PC-9 (cell line): ENCODE measurements around the gene FGF14.

ENCODE experiments used
- EZH2 ChIP-seq: fragments of 200-600 bp; sonication (generic); IDR thresholded peaks from 2 replicates; pipeline ENCODE4 v1.8.0; 2017; ENCODE audit warnings: antibody characterized with exemption, low read depth
- TF ChIP-seq, protein P1 (sequence below): fragments of 200-600 bp; sonication (generic); conservative IDR thresholded peaks from 2 replicates; pipeline ENCODE4 v1.6.1; 2017; ENCODE audit warnings: mixed run types, antibody characterized with exemption, mild to moderate bottlenecking, moderate library complexity

- TF ChIP-seq EZH2, result no peak
- TF ChIP-seq, protein P1, sequence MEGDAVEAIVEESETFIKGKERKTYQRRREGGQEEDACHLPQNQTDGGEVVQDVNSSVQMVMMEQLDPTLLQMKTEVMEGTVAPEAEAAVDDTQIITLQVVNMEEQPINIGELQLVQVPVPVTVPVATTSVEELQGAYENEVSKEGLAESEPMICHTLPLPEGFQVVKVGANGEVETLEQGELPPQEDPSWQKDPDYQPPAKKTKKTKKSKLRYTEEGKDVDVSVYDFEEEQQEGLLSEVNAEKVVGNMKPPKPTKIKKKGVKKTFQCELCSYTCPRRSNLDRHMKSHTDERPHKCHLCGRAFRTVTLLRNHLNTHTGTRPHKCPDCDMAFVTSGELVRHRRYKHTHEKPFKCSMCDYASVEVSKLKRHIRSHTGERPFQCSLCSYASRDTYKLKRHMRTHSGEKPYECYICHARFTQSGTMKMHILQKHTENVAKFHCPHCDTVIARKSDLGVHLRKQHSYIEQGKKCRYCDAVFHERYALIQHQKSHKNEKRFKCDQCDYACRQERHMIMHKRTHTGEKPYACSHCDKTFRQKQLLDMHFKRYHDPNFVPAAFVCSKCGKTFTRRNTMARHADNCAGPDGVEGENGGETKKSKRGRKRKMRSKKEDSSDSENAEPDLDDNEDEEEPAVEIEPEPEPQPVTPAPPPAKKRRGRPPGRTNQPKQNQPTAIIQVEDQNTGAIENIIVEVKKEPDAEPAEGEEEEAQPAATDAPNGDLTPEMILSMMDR, result no peak
Observed at GRCh38 chr13:101708115-101708514, 693.7 kb downstream of the FGF14 start.
